HepG2 (cell line): Measurements from ENCODE around the gene WNK4. TPM values are rescaled to one million over a fixed set of nuclear protein-coding genes. Genes with fewer than 3 reads are reported as not detected.

Experiments
- ARNTL ChIP-seq: sonication (generic); formaldehyde crosslinking; IDR thresholded peaks from 2 replicates; pipeline ENCODE4 v1.4.0; 2020; ENCODE audit warnings: mild to moderate bottlenecking, missing genetic modification reagents
- ATF1 ChIP-seq: IDR thresholded peaks from 2 replicates; pipeline ENCODE4 v1.6.1; 2016; ENCODE audit warnings: mild to moderate bottlenecking, control low read depth
- CHD4 ChIP-seq: fragments of 200-600 bp; sonication (generic); IDR thresholded peaks from 2 replicates; pipeline ENCODE4 v1.7.0; 2017; ENCODE audit warnings: mild to moderate bottlenecking, low read length, borderline replicate concordance
- EHMT2 ChIP-seq: fragments of 200-600 bp; sonication (generic); IDR thresholded peaks from 2 replicates; pipeline ENCODE4 v1.7.0; 2017; ENCODE audit warnings: antibody characterized with exemption, low read depth, low read length, borderline replicate concordance
- KAT2B ChIP-seq: fragments of 150-350 bp; IDR thresholded peaks from 2 replicates; pipeline ENCODE4 v1.6.1; 2014; ENCODE audit warnings: low read depth, low read length, borderline replicate concordance
- NR2F2 ChIP-seq: IDR thresholded peaks from 2 replicates; pipeline ENCODE4 v1.6.1; 2012; ENCODE audit warnings: low read depth, inconsistent platforms, borderline replicate concordance
- PHF20 ChIP-seq: sonication (generic); formaldehyde crosslinking; IDR thresholded peaks from 2 replicates; pipeline ENCODE4 v1.5.0; 2020; ENCODE audit warnings: mild to moderate bottlenecking, missing genetic modification reagents
- POLR2G ChIP-seq: fragments of 200-400 bp; formaldehyde crosslinking; IDR thresholded peaks from 2 replicates; pipeline ENCODE4 v1.6.1; 2018; ENCODE audit warnings: mild to moderate bottlenecking, low read depth, low read length, moderate library complexity
- ZFP36L2 ChIP-seq: sonication (generic); formaldehyde crosslinking; IDR thresholded peaks from 2 replicates; pipeline ENCODE4 v1.4.0; 2020; ENCODE audit warnings: missing genetic modification reagents
- ZFY ChIP-seq: sonication (generic); formaldehyde crosslinking; IDR thresholded peaks from 2 replicates; pipeline ENCODE4 v1.4.0; 2020; ENCODE audit warnings: missing genetic modification reagents
- ZNF142 ChIP-seq: sonication (generic); formaldehyde crosslinking; IDR thresholded peaks from 2 replicates; pipeline ENCODE4 v1.4.0; 2020; ENCODE audit warnings: missing genetic modification reagents
- ZNF24 ChIP-seq: fragments of 450-650 bp; IDR thresholded peaks from 2 replicates; pipeline ENCODE4 v1.6.1; 2017; ENCODE audit warnings: antibody characterized with exemption, mild to moderate bottlenecking
- ZNF329 ChIP-seq: sonication (generic); formaldehyde crosslinking; IDR thresholded peaks from 2 replicates; pipeline ENCODE4 v1.9.0; 2021; ENCODE audit warnings: low read depth, mild to moderate bottlenecking, missing genetic modification reagents
- ZNF383 ChIP-seq: sonication (generic); formaldehyde crosslinking; IDR thresholded peaks from 2 replicates; pipeline ENCODE4 v1.4.0; 2020; ENCODE audit warnings: missing genetic modification reagents, mild to moderate bottlenecking, borderline replicate concordance
- ZNF577 ChIP-seq: sonication (generic); formaldehyde crosslinking; IDR thresholded peaks from 2 replicates; pipeline ENCODE4 v1.4.0; 2020; ENCODE audit warnings: mild to moderate bottlenecking, low read depth, missing genetic modification reagents, borderline replicate concordance
- ZNF790 ChIP-seq: sonication (generic); formaldehyde crosslinking; IDR thresholded peaks from 2 replicates; pipeline ENCODE4 v1.8.0; 2022; ENCODE audit warnings: missing genetic modification reagents, mild to moderate bottlenecking, borderline replicate concordance
- ZNF850 ChIP-seq: sonication (generic); formaldehyde crosslinking; conservative IDR thresholded peaks from 2 replicates; pipeline ENCODE4 v1.9.0; 2021; ENCODE audit warnings: mild to moderate bottlenecking, missing genetic modification reagents
- polyA plus RNA-seq, 8 experiments: library from polyadenylated mRNA; depleted of rRNA in 3 of 8; stranded (reverse) in 7 of 8; unstranded in 1 of 8; fragments of >200 nt; fragmentation: Illumina TruSeq in 4 of 8; extraction: Trizol in 4 of 8; gene quantifications; 2 replicates each; pipeline versions ENCODE4 v1.2.1 to v1.2.3, GENCODE V29; 2011 to 2016; ENCODE audit warnings: low read depth in 4 of 8, missing spikeins in 1 of 8, mixed read lengths in 1 of 8; ENCODE audit not compliant: insufficient read depth in 1 of 8
- total RNA-seq, 5 experiments: library from RNA; depleted of rRNA; stranded (reverse); fragments of >200 nt; fragmentation: Illumina TruSeq; extraction: Trizol; gene quantifications; 2 replicates each; pipeline ENCODE4 v1.2.3, GENCODE V29; 2016; ENCODE audit warnings: low read depth in 1 of 5
- TF ChIP-seq, protein P1 (sequence below): sonication (generic); formaldehyde crosslinking; IDR thresholded peaks from 2 replicates; pipeline ENCODE4 v1.4.0; 2020; ENCODE audit warnings: missing genetic modification reagents, borderline replicate concordance
- TF ChIP-seq, protein P2 (sequence below): sonication (generic); formaldehyde crosslinking; IDR thresholded peaks from 2 replicates; pipeline ENCODE4 v1.5.0; 2020; ENCODE audit warnings: missing genetic modification reagents

Gene WNK4
- total and polyA plus RNA-seq, 2 of the 13 experiments (the other 11 are each of a cell fraction or from before 2014, with no cell fraction given) = 2.7 to 13.7 TPM

GRCh38 chr17:42832934-42833766, 52.7 kb downstream of the WNK4 start, which contains the start of gene PSME3 (continued):
- TF ChIP-seq ZNF24 (no peak; the same call in 1 of the 2 replicates), ZNF850 (CRISPR knock-in tag) (no peak; the same call in 1 of the 2 replicates), NR2F2 (no peak), ARNTL (CRISPR knock-in tag) (peak; percentile 96), ZNF577 (no peak), PHF20 (CRISPR knock-in tag) (peak; percentile 98), ZNF790 (peak; percentile 92; the same call in 1 of the 2 replicates), KAT2B (no peak), ATF1 (CRISPR knock-in tag) (peak; percentile 99), CHD4 (no peak; the same call in 1 of the 2 replicates), ZNF329 (CRISPR knock-in tag) (peak; percentile 92), POLR2G (peak; percentile 99), ZNF142 (CRISPR knock-in tag) (peak; percentile 91), ZFY (CRISPR knock-in tag) (peak; percentile 96), ZFP36L2 (no peak), ZNF383 (peak; percentile 84; the same call in 1 of the 2 replicates), EHMT2 (no peak)
- TF ChIP-seq, protein P1, sequence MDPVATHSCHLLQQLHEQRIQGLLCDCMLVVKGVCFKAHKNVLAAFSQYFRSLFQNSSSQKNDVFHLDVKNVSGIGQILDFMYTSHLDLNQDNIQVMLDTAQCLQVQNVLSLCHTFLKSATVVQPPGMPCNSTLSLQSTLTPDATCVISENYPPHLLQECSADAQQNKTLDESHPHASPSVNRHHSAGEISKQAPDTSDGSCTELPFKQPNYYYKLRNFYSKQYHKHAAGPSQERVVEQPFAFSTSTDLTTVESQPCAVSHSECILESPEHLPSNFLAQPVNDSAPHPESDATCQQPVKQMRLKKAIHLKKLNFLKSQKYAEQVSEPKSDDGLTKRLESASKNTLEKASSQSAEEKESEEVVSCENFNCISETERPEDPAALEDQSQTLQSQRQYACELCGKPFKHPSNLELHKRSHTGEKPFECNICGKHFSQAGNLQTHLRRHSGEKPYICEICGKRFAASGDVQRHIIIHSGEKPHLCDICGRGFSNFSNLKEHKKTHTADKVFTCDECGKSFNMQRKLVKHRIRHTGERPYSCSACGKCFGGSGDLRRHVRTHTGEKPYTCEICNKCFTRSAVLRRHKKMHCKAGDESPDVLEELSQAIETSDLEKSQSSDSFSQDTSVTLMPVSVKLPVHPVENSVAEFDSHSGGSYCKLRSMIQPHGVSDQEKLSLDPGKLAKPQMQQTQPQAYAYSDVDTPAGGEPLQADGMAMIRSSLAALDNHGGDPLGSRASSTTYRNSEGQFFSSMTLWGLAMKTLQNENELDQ = peak; percentile 82; the same call in 1 of the 2 replicates
- TF ChIP-seq, protein P2, sequence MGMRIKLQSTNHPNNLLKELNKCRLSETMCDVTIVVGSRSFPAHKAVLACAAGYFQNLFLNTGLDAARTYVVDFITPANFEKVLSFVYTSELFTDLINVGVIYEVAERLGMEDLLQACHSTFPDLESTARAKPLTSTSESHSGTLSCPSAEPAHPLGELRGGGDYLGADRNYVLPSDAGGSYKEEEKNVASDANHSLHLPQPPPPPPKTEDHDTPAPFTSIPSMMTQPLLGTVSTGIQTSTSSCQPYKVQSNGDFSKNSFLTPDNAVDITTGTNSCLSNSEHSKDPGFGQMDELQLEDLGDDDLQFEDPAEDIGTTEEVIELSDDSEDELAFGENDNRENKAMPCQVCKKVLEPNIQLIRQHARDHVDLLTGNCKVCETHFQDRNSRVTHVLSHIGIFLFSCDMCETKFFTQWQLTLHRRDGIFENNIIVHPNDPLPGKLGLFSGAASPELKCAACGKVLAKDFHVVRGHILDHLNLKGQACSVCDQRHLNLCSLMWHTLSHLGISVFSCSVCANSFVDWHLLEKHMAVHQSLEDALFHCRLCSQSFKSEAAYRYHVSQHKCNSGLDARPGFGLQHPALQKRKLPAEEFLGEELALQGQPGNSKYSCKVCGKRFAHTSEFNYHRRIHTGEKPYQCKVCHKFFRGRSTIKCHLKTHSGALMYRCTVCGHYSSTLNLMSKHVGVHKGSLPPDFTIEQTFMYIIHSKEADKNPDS (CRISPR knock-in tag) = no peak
